ENCODE data around the gene RASAL3.

RASAL3 gene

DNA sequence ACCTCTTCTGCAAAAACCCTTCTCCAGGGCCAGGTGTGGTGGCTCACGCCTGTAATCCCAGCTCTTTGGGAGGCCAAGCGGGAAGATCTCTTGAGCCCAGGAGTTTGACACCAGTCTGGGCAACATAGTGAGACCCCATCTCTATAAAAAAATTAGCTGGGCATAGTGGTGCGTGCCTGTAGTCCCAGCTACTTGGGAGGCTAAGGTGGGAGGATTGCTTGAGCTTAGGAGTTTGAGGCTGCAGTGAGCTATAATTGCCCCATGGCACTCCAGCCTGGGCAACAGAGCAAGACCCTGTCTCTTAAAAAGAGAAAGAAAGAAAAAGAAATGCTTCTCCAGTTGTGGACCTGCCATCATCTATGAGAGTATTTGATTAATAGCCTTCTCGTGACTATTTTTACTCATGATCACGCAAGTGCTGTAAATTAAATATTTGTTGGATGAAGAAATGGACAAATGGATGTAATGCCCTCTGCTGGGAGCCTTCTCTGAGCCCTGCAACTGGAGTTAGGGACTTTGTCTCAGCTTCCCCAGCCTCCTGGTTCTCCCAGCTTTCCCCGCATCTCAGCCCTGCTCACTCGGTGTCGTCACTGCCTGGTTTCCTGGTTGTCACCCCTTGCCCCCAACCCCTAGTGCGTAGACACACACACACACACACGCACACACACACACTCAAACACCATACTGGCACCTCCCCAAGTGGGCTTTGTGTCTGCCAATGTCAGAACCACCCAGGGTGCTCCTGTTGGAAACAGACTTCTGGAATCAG lies 26.8 kb downstream of the RASAL3 start:
- Histone ChIP-seq H3K4me2 (no peak overlapping the region), H3K27me3 (ENCODE audit: insufficient read depth, low read depth) (no peaks in the 10 kb centered on the region), H3K9ac (no peak overlapping the region), H3K36me3 (ENCODE audit: insufficient read depth) (no peaks in the 10 kb centered on the region), H3K4me1 (ENCODE audit: low read depth, poor library complexity, severe bottlenecking) (peaks cover 7% of the 10 kb centered on the region), H3K27ac (no peak overlapping the region), H3K79me2 (ENCODE audit: insufficient read depth, low read depth) (no peaks in the 10 kb centered on the region), H3K4me3 (IDR thresholded peaks at IDR 0.05; ENCODE audit: insufficient read depth, low read depth, low read length) (no peak overlapping the region), H4K20me1 (ENCODE audit: insufficient read depth) (no peaks in the 10 kb centered on the region), H2AFZ (ENCODE audit: low read depth) (no peak overlapping the region)
- TF ChIP-seq, protein P1, sequence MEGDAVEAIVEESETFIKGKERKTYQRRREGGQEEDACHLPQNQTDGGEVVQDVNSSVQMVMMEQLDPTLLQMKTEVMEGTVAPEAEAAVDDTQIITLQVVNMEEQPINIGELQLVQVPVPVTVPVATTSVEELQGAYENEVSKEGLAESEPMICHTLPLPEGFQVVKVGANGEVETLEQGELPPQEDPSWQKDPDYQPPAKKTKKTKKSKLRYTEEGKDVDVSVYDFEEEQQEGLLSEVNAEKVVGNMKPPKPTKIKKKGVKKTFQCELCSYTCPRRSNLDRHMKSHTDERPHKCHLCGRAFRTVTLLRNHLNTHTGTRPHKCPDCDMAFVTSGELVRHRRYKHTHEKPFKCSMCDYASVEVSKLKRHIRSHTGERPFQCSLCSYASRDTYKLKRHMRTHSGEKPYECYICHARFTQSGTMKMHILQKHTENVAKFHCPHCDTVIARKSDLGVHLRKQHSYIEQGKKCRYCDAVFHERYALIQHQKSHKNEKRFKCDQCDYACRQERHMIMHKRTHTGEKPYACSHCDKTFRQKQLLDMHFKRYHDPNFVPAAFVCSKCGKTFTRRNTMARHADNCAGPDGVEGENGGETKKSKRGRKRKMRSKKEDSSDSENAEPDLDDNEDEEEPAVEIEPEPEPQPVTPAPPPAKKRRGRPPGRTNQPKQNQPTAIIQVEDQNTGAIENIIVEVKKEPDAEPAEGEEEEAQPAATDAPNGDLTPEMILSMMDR (conservative IDR thresholded peaks at IDR 0.05; ENCODE audit: low read depth, low read length): no peak

DNA sequence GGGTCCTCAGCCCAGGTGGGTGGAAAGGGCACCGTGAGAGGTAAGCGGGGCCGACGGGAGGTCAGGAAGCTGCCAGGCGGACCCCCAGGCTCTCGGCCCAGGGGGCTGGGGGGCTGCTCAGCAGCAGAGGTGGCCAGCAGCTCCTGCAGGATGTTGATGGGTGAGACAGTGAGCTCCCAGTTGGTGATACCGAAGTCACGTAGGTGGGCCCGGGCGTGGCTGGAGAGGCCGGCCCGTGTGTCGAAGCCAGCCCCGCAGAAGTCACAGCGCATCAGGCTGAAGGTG lies 27.6 kb downstream of the RASAL3 start:
- no peak overlapping the region for H3K27ac ChIP-seq
- no peak overlapping the region for H3K9ac ChIP-seq
- H2AFZ ChIP-seq (ENCODE audit: low read depth): no peak overlapping the region
- peaks cover 7% of the 10 kb centered on the region for H3K4me1 ChIP-seq (ENCODE audit: low read depth, poor library complexity, severe bottlenecking)
- H3K36me3 ChIP-seq (ENCODE audit: insufficient read depth): no peaks in the 10 kb centered on the region
- no peak overlapping the region for H3K4me3 ChIP-seq (IDR thresholded peaks at IDR 0.05; ENCODE audit: insufficient read depth, low read depth, low read length)
- TF ChIP-seq, protein P1 (conservative IDR thresholded peaks at IDR 0.05; ENCODE audit: low read depth, low read length): no peak
- H3K4me2 ChIP-seq: no peak overlapping the region
- no peaks in the 10 kb centered on the region for H4K20me1 ChIP-seq (ENCODE audit: insufficient read depth)
- peaks cover 5% of the 10 kb centered on the region for H3K79me2 ChIP-seq (ENCODE audit: insufficient read depth, low read depth)
- no peaks in the 10 kb centered on the region for H3K27me3 ChIP-seq (ENCODE audit: insufficient read depth, low read depth)

DNA sequence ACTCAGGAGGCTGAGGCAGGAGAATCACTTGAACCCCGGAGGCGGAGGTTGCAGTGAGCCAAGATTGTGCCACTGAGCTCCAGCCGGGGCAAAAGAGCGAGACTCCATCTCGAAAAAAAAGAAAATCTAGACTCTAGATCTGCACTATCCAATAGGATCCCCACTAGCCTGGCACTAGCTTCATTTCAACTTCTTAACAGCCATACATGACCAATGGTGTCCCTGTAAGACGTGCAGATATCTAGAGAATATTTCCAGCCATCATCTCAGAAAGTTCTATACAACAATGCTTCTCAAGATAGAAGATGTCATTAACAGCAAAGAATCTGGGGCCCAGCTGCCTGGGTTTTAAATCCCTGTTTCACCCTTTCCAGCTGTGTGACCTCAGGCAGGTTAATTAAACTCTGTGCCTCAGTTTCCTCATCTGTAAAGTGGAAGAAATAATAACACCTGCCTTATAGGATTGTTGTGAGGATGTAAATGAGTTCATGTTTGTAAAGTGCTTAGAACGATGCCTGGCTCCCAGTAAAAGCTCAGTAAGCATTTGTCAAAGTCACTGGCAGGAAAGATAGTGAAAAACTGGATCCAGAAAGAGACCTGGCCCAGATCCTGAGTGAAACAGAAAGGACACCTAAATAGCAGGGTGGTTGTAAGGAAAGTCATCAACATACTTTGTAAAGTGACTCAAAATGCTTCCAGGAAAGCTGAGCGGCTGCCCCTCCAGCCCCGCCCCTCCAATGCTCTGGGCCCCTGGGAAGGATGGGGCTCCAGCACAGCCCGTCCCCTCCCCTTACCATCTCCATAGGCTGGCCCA lies 28.1 kb downstream of the RASAL3 start:
- peaks cover 10% of the 10 kb centered on the region for H3K79me2 ChIP-seq (ENCODE audit: insufficient read depth, low read depth)
- peaks cover 3% of the 10 kb centered on the region for H3K4me1 ChIP-seq (ENCODE audit: low read depth, poor library complexity, severe bottlenecking)
- no peaks in the 10 kb centered on the region for H4K20me1 ChIP-seq (ENCODE audit: insufficient read depth)
- no peak overlapping the region for H2AFZ ChIP-seq (ENCODE audit: low read depth)
- no peak overlapping the region for H3K27ac ChIP-seq
- no peak overlapping the region for H3K9ac ChIP-seq
- H3K36me3 ChIP-seq (ENCODE audit: insufficient read depth): no peaks in the 10 kb centered on the region
- H3K4me3 ChIP-seq (IDR thresholded peaks at IDR 0.05; ENCODE audit: insufficient read depth, low read depth, low read length): no peak overlapping the region
- no peaks in the 10 kb centered on the region for H3K27me3 ChIP-seq (ENCODE audit: insufficient read depth, low read depth)
- no peak overlapping the region for H3K4me2 ChIP-seq
- TF ChIP-seq, protein P1 (conservative IDR thresholded peaks at IDR 0.05; ENCODE audit: low read depth, low read length): no peak

DNA sequence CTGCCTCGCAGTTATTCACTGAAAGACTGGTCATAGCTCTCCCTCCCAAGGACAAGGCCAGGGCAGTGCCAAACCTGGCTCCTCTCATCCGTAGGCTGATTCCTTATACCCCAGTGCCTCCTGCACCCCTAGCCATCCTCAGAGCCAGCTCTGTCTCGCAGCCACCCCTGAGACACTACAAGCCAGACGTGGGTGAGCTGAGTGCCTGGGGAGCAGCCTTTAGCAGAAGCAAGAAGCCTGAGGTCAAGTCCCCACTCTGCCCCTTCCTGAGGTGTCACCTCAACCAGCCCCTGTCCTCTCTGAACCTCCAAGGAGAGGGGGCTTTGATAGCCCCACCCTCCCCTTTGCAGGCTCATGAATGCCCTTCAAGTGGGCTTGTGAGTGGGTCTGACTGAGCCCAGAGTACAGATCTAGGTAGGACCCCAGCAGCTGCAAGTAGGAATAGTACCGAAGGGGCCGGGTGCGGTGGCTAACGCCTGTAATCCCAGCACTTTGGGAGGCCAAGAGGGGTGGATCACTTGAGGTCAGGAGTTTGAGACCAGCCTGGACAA lies 30.8 kb downstream of the RASAL3 start:
- H3K9ac ChIP-seq: no peak overlapping the region
- TF ChIP-seq, protein P1 (conservative IDR thresholded peaks at IDR 0.05; ENCODE audit: low read depth, low read length): no peak
- peak overlapping the region; percentile 94 for H2AFZ ChIP-seq (ENCODE audit: low read depth)
- H3K4me1 ChIP-seq (ENCODE audit: low read depth, poor library complexity, severe bottlenecking): peaks cover 13% of the 10 kb centered on the region
- no peak overlapping the region for H3K27ac ChIP-seq
- peaks cover 36% of the 10 kb centered on the region for H3K79me2 ChIP-seq (ENCODE audit: insufficient read depth, low read depth)
- no peaks in the 10 kb centered on the region for H3K36me3 ChIP-seq (ENCODE audit: insufficient read depth)
- peak overlapping the region; percentile 67 for H3K4me2 ChIP-seq
- no peaks in the 10 kb centered on the region for H3K27me3 ChIP-seq (ENCODE audit: insufficient read depth, low read depth)
- no peaks in the 10 kb centered on the region for H4K20me1 ChIP-seq (ENCODE audit: insufficient read depth)
- no peak overlapping the region for H3K4me3 ChIP-seq (IDR thresholded peaks at IDR 0.05; ENCODE audit: insufficient read depth, low read depth, low read length)
